Mammary epithelial cell (primary cell): ENCODE results near the gene POLA1.

Experiments
- CTCF ChIP-seq, 2 donors: IDR thresholded peaks in 1 of 2; conservative IDR thresholded peaks in 1 of 2; 2 replicates each; pipeline ENCODE4 v1.5.1; 2011 to 2012; ENCODE audit warnings: inconsistent platforms in 2 of 2, low read length in 2 of 2, mild to moderate bottlenecking in 2 of 2, control low read depth in 1 of 2, low read depth in 1 of 2; ENCODE audit not compliant: insufficient read depth in 1 of 2; ENCODE audit errors: extremely low read depth in 1 of 2
- EZH2 ChIP-seq: IDR thresholded peaks from 2 replicates; pipeline ENCODE4 v1.6.1; 2012; ENCODE audit warnings: low read length, inconsistent platforms, borderline replicate concordance

- TF ChIP-seq CTCF (conservative IDR thresholded peaks at IDR 0.05 in 1 of 2, IDR thresholded peaks at IDR 0.05 in 1 of 2; ENCODE audit: extremely low read depth in 1 of 2, insufficient read depth in 1 of 2, low read depth in 1 of 2, low read length in 2 of 2) (no peak), EZH2 (no peak)
Observed at GRCh38 chrX:24981030-24981429, 287.3 kb downstream of the POLA1 start.
